Occipital lobe (tissue), 2 donors: Measurements from ENCODE around the gene DUSP10. TPM values are rescaled to one million over a fixed set of nuclear protein-coding genes. Genes with fewer than 3 reads are reported as not detected.
A peak's percentile ranks its signal among the peaks of the same experiment; 100 is the strongest.

Experiments used
- DNase-seq: peaks from one replicate; lab custom pipeline; 2025; lab: John Stamatoyannopoulos, UW
- total RNA-seq: library from RNA; depleted of rRNA; stranded (reverse); fragments of >200 nt; gene quantifications from one replicate; pipeline ENCODE4 v1.2.3, GENCODE V29; 2014

The DUSP10 gene
- 5.3 TPM for total RNA-seq

- DNase-seq: peak; percentile 97
Measured at GRCh38 chr1:221741703-221742554, at the start of gene DUSP10. DUSP10 (minus strand) TSS chr1:221742089; CDS start chr1:221739744, 2,345 bp downstream.

- no peak for DNase-seq
Measured at GRCh38 chr1:221788466-221788865, 46.6 kb upstream of the DUSP10 start.

- DNase-seq: no peak
Measured at GRCh38 chr1:221786647-221787046, 44.8 kb upstream of the DUSP10 start.

GRCh38 chr1:221783936-221784335 is 42.0 kb upstream of the DUSP10 start:
- no peak for DNase-seq

- no peak for DNase-seq
Measured at GRCh38 chr1:221783437-221783836, 41.5 kb upstream of the DUSP10 start.

GRCh38 chr1:221782970-221783369 is 41.1 kb upstream of the DUSP10 start:
- DNase-seq: no peak

GRCh38 chr1:221782477-221782876 is 40.6 kb upstream of the DUSP10 start:
- no peak for DNase-seq

GRCh38 chr1:221781102-221781755 is 39.3 kb upstream of the DUSP10 start:
- DNase-seq: no peak

GRCh38 chr1:221780175-221780574 is 38.3 kb upstream of the DUSP10 start:
- no peak for DNase-seq

- no peak for DNase-seq
Measured at GRCh38 chr1:221779771-221780170, 37.9 kb upstream of the DUSP10 start.

- DNase-seq: no peak
Measured at GRCh38 chr1:221778535-221779142, 36.8 kb upstream of the DUSP10 start.

- no peak for DNase-seq
Measured at GRCh38 chr1:221778125-221778524, 36.2 kb upstream of the DUSP10 start.

- no peak for DNase-seq
Measured at GRCh38 chr1:221777431-221778072, 35.7 kb upstream of the DUSP10 start.

GRCh38 chr1:221776495-221777301 is 34.8 kb upstream of the DUSP10 start:
- no peak for DNase-seq

- DNase-seq: no peak
Measured at GRCh38 chr1:221775206-221775605, 33.3 kb upstream of the DUSP10 start.

GRCh38 chr1:221774054-221774842 is 32.4 kb upstream of the DUSP10 start:
- DNase-seq: no peak

GRCh38 chr1:221773383-221773782 is 31.5 kb upstream of the DUSP10 start:
- DNase-seq: no peak

- DNase-seq: no peak
Measured at GRCh38 chr1:221772117-221772516, 30.2 kb upstream of the DUSP10 start.

- DNase-seq: no peak
Measured at GRCh38 chr1:221768444-221769066, 26.7 kb upstream of the DUSP10 start.

- no peak for DNase-seq
Measured at GRCh38 chr1:221766210-221766609, 24.3 kb upstream of the DUSP10 start.
